Neural progenitor cell (in vitro differentiated cells): ENCODE results near the gene CD83.

ENCODE experiments used
- CTCF ChIP-seq: fragments of 200-600 bp; sonication (generic); IDR thresholded peaks from 2 replicates; pipeline ENCODE4 v1.5.1; 2017; ENCODE audit warnings: antibody characterized with exemption, mild to moderate bottlenecking
- EZH2 ChIP-seq: fragments of 200-600 bp; sonication (generic); IDR thresholded peaks from 2 replicates; pipeline ENCODE4 v1.6.1; 2017; ENCODE audit warnings: antibody characterized with exemption, mild to moderate bottlenecking, moderate library complexity
- EZH2phosphoT487 ChIP-seq: fragments of 200-600 bp; sonication (generic); IDR thresholded peaks from 2 replicates; pipeline ENCODE4 v1.6.1; 2017; ENCODE audit warnings: antibody characterized with exemption

GRCh38 chr6:14086701-14087100, 30.9 kb upstream of the CD83 start:
- TF ChIP-seq CTCF (no peak), EZH2phosphoT487 (no peak), EZH2 (no peak)
